ENCODE data around the gene SLC25A21.
"Not testable (repeated sequence)": the region's sequence is repeated elsewhere in the genome, so short reads cannot be mapped to it uniquely, and the experiment has no call there.

GRCh38 chr14:36814783-36815182 lies 357.6 kb downstream of the SLC25A21 start:
- not testable (repeated sequence) for TF ChIP-seq CTCF (IDR thresholded peaks at IDR 0.05; ENCODE audit: low read length); EZH2 (optimal IDR thresholded peaks at IDR 0.05; ENCODE audit: low read depth, low read length)

Data from MM.1S (cell line).